Peyer's patch (tissue), 4 donors: ENCODE data around the gene PUSL1. TPM values are rescaled to one million over a fixed set of nuclear protein-coding genes. Genes with fewer than 3 reads are reported as not detected.

Experiments
- DNase-seq, 3 donors: peaks; one replicate each; pipeline ENCODE4 v3.0.0-alpha.2; 2017 to 2019
- H3K27ac ChIP-seq, 4 donors: fragments of 200-600 bp; sonication (generic); one replicate each; pipeline ENCODE4 v1.5.1; 2016 to 2019
- H3K27me3 ChIP-seq, 2 donors: fragments of 200-600 bp; sonication (generic); one replicate each; pipeline ENCODE4 v1.5.1; 2019
- H3K36me3 ChIP-seq, 3 donors: fragments of 200-600 bp; sonication (generic); one replicate each; pipeline ENCODE4 v1.5.1; 2016 to 2019
- H3K4me1 ChIP-seq, 4 donors: fragments of 200-600 bp; sonication (generic); one replicate each; pipeline ENCODE4 v1.5.1; 2016 to 2019
- H3K4me3 ChIP-seq, 4 donors: fragments of 200-600 bp; sonication (generic); 1 replicate in 3 of 4; 2 replicates in 1 of 4; pipeline ENCODE4 v1.5.1; 2016 to 2019; ENCODE audit warnings: mild to moderate bottlenecking in 1 of 4
- H3K9me3 ChIP-seq, 4 donors: fragments of 200-600 bp; sonication (generic); one replicate each; pipeline ENCODE4 v1.5.1; 2016 to 2019; ENCODE audit warnings: mild to moderate bottlenecking in 1 of 4
- POLR2A ChIP-seq, 2 donors: fragments of 450-650 bp; IDR thresholded peaks; one replicate each; pipeline ENCODE4 v1.5.1; 2017; ENCODE audit warnings: antibody characterized with exemption in 2 of 2, mild to moderate bottlenecking in 2 of 2, moderate library complexity in 2 of 2
- total RNA-seq, 4 donors: library from RNA; depleted of rRNA; stranded (reverse); fragments of >200 nt; gene quantifications; one replicate each; pipeline ENCODE4 v1.1.0, GENCODE V29; 2016
- TF ChIP-seq, protein P1 (sequence below), 6 experiments: fragments of 450-650 bp in 4 of 6; fragments of 200-600 bp in 2 of 6; sonication (generic) in 1 of 6; IDR thresholded peaks; one replicate each; pipeline ENCODE4 v1.5.1; 2017 to 2019; ENCODE audit warnings: antibody characterized with exemption in 6 of 6, mild to moderate bottlenecking in 3 of 6, moderate library complexity in 1 of 6

The PUSL1 gene
- total RNA-seq, 4 donors from 2014 or later: 12.4 to 38.9 (median 24.4) TPM

DNA sequence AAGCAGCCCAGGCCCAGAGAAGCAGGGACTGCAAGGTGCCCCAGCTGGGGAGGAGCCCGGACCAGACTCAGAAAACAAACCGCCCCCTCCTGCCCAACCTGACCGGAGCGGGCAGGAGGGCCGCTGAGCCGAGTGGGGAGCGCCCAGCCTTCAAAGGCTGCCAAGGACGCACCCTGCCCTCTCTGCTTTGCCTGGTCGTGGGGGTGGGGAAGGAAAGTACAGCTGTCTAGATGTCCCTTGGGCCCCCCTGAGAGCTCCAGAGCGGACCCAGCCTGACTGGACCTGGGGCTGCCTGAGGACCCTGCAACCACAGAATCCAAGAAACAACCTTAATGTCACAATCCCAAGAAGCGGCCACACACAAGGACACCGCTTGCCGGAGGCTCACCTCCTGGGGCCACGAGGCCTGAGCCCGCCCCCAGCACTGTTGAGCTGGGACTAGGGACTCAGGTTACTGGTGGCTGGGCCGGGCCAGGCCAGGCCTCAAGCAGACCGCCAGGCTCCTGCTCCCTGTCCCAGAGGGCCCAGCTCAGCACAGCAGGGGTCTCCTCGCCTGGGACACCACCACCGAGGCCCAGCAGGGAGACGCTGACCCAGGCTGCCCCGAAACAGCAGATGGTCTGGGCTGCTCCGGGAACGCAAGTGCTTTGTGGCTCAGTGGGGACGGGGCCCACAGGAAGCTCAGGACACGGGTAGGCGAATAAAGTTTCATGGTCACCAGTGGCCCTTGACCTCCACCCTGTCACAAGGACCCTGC is 39.4 kb downstream of the PUSL1 start:
- H3K36me3 ChIP-seq: no peaks in the 10 kb centered on the region
- TF ChIP-seq POLR2A (IDR thresholded peaks at IDR 0.05): no peak
- TF ChIP-seq, protein P1, sequence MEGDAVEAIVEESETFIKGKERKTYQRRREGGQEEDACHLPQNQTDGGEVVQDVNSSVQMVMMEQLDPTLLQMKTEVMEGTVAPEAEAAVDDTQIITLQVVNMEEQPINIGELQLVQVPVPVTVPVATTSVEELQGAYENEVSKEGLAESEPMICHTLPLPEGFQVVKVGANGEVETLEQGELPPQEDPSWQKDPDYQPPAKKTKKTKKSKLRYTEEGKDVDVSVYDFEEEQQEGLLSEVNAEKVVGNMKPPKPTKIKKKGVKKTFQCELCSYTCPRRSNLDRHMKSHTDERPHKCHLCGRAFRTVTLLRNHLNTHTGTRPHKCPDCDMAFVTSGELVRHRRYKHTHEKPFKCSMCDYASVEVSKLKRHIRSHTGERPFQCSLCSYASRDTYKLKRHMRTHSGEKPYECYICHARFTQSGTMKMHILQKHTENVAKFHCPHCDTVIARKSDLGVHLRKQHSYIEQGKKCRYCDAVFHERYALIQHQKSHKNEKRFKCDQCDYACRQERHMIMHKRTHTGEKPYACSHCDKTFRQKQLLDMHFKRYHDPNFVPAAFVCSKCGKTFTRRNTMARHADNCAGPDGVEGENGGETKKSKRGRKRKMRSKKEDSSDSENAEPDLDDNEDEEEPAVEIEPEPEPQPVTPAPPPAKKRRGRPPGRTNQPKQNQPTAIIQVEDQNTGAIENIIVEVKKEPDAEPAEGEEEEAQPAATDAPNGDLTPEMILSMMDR (IDR thresholded peaks at IDR 0.05): no peak
- no peaks in the 10 kb centered on the region for H3K27me3 ChIP-seq
- peak overlapping the region; percentile 58 to 93 (median 90) for H3K4me3 ChIP-seq
- peak in 2 of 3 donors; percentile 72 to 81 for DNase-seq
- peak overlapping the region; percentile 54 to 92 (median 72) for H3K27ac ChIP-seq
- no peaks in the 10 kb centered on the region for H3K9me3 ChIP-seq
- peaks cover under 1 to 62% (median 13%) of the 10 kb centered on the region in 4 donors for H3K4me1 ChIP-seq

DNA sequence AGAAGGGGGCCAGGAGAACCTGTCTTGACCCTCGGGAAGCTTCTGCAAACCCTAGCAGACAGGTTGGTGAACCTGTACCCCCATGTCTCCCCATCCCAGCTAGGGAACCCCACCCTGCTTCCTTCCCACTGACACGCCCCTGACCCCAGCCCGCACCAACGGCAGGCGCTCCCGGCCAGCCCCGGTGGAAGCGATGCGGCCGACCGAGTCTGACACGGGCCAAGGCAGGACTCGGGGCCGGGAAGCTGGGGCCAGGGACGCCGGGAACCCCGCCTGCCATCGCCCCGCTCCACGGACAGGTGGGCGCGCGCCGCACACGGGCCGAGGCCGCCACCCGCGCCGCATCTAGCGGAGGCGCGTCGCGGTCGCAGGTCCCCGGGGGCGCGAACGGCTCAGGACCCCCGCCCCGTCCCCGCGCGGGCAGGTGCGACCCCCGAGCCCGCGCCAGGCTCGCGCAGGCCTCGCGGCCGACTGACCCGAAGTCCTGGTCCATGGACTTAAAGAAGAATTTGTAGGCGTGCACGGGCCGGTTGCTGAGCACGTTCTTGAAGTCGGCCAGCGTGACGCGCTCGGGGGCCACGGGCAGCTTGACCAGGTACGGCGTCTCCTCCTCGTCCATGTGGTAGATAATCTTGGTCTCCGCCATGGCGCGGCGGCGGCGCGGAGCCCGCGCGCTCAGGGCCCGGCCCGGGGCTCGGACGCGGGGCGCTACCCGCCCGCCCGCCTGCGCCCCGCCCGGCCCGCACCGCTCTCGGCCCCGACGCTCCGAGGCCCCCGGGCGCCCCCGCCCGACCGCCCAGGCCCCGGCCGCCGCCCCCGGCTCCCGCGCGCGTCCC is 40.2 kb downstream of the PUSL1 start:
- Histone ChIP-seq H3K36me3 (no peaks in the 10 kb centered on the region), H3K9me3 (no peaks in the 10 kb centered on the region), H3K27ac (peak overlapping the region; percentile 54 to 92 (median 72)), H3K4me1 (peaks cover 4 to 70% (median 17%) of the 10 kb centered on the region in 4 donors), H3K4me3 (peak overlapping the region; percentile 58 to 93 (median 90)), H3K27me3 (no peaks in the 10 kb centered on the region)
- no peak for TF ChIP-seq POLR2A (IDR thresholded peaks at IDR 0.05)
- TF ChIP-seq, protein P1 (IDR thresholded peaks at IDR 0.05): no peak
- DNase-seq: no peak

DNA sequence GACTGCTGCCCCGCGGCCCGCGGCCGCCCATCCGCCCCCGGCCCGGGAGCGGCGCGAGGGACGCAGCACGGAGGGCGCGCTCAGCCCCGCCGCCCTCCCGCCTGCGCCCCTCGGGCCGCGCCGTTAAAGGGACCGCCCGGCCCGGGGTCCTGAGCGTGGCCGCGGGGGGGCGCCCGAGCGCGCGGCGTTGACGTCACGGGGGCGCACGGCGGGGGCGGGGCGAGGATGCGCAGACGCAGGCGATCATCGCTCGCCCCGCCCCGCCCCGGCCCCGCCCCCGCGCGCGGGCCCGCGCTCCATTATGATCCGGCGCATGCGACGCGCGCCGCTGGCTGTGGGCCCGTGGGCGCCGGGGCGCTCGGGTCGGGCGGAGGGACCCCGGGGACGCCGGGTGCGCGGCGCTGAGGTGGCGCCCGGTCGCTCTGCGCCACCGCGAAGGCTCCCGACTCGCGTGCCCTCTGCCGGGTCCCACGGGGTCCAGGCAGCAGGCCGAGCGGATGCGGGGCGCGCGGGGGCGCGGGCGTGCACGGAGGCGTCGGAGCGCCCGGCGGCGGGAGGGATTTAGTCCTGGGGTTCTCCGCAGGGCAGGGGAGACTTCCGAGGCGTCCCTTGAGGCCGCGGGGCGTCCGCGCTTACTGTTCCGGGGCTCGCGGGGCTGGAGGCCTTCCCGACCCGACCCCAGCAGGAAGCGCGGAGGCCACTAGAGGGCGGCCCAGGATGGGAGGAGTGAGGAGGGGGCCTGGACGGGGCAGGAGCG is 41.0 kb downstream of the PUSL1 start, which contains the start of gene DVL1:
DVL1 (minus strand) TSS at position 163 of the 757 bp plus-strand sequence. CDS start 353 bp downstream, outside the sequence.
- DNase-seq: peak; percentile 66 to 82 (median 81)
- H3K36me3 ChIP-seq: peaks cover 0 to 7% (median 0%) of the 10 kb centered on the region in 3 donors

DNA sequence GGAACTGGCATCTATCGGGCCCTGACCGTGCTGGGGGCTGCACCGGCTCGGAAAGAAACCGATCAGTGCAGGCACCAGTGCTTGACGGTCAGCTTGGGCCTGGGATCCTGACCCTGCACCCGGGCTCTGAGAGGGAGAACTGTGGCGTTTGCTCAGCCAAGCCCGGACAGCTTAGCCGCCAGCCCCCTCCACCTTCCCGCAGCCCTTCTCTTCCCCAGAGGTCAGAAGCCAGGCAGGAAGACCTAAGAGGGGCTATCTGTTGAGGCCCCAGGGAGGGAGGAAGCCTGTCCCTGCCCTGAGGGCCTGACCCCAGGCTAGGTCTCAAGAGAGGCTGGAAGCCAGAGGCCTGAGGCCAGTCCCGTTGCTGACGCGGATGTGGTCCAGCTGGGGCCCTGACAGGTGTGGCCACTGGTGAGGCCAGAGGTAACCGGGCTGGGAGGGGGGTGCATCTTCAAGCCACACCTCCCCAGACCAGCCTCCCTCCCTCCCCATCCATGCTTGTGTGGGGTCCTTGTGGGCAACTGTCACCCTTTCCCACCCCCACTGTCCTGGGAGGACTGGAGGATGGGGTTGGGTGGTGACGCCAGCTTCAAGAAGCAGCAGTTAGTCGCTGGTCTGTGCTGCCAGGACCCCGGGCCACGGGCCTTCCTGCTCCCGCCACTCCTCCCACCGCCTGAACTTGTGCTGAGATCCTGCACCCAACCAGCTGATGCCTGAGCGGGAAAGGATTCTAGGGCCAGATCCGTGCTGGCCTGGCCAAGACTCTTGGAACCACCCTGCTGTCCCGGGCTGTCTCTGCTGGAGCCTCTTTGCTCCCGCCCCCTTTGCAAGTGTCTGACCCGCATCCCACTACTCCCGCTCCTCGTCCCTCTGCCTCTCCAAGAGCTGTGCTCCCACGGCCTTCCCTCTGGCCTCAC is 43.4 kb downstream of the PUSL1 start:
- H3K4me3 ChIP-seq: no peak overlapping the region
- no peak for DNase-seq
- H3K4me1 ChIP-seq: peaks cover 2 to 71% (median 28%) of the 10 kb centered on the region in 4 donors
- peaks cover 0 to 8% (median 0%) of the 10 kb centered on the region in 3 donors for H3K36me3 ChIP-seq
- no peak for TF ChIP-seq POLR2A (IDR thresholded peaks at IDR 0.05)
- TF ChIP-seq, protein P1 (IDR thresholded peaks at IDR 0.05): no peak
- no peaks in the 10 kb centered on the region for H3K9me3 ChIP-seq
- peak overlapping the region in 3 of 4 donors; percentile 12 to 53 (median 52) for H3K27ac ChIP-seq
- peaks cover 0 to 10% of the 10 kb centered on the region in 2 donors for H3K27me3 ChIP-seq

More for the DNA sequence above, 41.0 kb downstream of the PUSL1 start, which contains the start of gene DVL1:
- Histone ChIP-seq H3K9me3 (no peaks in the 10 kb centered on the region), H3K4me1 (peaks cover 4 to 71% (median 19%) of the 10 kb centered on the region in 4 donors), H3K4me3 (peak within 1 kb of the TSS; percentile 80 to 96 (median 90)), H3K27me3 (no peaks in the 10 kb centered on the region), H3K27ac (peak within 1 kb of the TSS; percentile 85 to 93 (median 91))
- peak in 1 of 2 donors; percentile 63 for TF ChIP-seq POLR2A (IDR thresholded peaks at IDR 0.05)
- TF ChIP-seq, protein P1 (IDR thresholded peaks at IDR 0.05): peak; percentile 30 to 66 (median 52)
